Stimulated activated CD8-positive, alpha-beta memory T cell treated with anti-CD3 and anti-CD28 coated beads, Interleukin-7, amount 100 ng/mL, for 1 hour (primary cell): ENCODE results near the gene CACNG3.
A peak's percentile ranks its signal among the peaks of the same experiment; 100 is the strongest.
"Not testable (repeated sequence)": the region's sequence is repeated elsewhere in the genome, so short reads cannot be mapped to it uniquely, and the experiment has no call there.

Experiments used
- DNase-seq, 2 donors: peaks; one replicate each; pipeline ENCODE4 v3.0.0-alpha.2; 2020; ENCODE audit warnings: low read depth in 2 of 2

CACNG3 gene

DNA sequence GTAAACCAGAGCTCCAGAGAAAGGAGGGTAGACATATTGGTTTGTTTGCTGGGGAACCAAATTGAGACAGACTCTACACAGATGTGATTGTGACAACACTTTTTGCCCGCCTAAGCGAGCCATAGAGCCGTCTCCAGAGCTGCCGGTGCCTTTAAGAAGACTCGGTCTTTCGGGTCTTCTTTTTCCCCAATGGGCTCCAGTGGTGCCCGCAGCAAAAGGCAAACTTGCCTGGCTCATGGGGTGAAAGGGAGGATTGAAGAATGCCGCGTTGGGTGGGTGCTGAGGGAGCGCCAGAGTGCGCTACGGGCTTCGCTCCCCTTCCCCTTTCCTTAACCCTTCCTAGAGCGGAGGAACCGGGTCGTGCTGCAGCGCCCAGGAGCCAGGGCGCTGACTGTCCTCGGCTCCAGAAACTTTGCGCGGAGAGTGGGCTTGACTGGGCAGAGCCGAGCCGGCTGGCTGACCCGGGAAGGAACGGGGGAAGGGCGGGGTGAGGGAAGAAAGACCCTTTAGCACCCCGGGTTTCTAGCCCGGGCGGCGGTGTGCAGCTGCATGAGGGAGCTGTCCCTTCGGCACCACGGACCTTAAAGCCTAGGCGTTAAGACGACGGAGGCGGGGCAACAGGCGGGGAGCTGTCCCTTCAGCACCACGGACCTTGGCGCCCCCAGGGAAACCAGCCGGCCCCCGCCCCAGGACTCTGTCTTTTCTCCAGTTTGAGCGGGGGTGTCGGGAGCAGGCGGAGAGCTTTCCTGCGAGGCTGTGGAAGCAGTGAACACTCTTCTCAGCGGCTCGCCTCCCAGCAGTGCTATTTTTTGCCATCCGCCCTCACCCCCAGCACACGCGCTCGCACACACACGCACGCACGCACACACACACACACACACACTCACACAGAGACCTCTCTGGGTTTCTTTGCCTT, at the start of gene CACNG3:
TSS of gene CACNG3 (plus strand) at position 880 of the 916 bp plus-strand sequence. CDS start 420 bp downstream, outside the sequence.
- DNase-seq: peak in 1 of 2 donors; percentile 13

DNA sequence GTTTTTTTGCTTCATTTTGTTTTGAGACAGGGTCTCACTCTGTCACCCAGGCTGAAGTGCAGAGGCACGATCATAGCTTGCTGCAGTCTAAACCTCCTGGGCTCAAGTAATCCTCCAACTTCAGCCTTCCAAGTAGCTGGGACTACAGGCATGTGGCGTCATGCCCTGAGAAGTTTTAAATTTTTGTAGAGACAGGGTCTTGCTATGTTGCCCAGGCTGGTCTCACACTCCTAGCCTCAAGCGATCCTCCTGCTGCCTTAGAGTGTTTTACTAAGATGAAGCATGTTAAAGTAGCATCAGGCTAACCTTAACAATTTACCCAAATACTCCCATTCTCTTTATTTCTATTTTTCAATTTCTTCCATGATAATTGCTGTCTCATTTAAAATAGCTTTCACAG, 49.2 kb upstream of the CACNG3 start:
- no peak for DNase-seq

DNA sequence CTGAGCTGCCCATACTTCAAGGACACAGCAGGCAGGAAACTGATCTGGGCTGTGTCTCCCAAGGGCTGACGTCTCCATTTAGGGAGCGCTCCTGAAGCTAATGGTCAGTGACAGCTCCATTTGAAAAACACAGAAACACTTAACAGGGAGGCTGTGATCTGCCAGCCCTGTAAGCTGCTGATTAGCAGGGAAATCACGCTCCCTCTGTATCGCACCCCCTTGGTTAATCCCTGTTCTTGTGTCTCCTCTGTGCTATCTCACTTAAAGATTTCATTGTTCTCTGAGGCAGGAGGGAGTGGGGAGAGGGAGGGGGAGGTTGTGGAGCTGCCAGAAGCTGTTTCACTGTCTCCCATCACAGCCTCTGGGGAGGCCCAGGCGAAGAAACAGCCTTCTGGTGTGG, 47.4 kb upstream of the CACNG3 start:
- DNase-seq: no peak

DNA sequence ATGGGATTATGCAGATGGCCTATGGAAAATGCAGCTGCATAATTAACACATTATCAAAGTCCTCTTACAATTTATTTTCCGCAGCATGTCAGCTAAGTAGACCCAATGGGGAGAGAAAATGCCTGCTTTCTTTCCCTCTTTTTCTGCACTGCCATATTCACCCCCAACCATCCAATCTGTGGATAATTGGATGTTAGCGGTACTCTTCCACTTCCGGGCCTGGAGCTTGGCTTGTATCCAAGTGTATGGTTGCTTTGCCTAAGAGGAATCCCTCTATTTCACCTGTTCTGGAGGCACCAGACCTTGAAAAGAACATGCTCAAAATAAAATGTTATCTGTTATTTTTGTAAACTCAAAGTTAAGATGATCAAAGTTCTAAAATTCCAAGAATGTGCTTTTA, 41.1 kb upstream of the CACNG3 start:
- DNase-seq: no peak

DNA sequence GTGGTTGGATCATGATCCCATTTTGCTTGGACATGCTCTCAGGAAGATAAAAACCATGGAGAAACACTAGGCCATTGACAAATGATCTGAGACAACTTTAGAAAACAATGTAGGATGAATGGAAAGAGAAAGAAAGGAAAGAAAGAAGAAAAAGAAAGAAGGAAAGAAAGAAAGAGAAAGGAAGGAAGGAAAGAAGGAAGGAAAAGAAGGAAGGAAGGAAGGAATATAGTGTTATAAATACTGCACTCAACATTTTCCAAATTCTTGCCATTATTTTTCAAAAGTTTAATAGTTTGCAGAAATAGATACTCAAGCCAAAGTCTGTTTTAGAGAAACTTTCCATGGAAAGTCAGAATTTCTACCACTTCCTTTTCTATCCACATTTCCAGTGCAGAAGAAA, 39.2 kb upstream of the CACNG3 start:
- DNase-seq: no peak

DNA sequence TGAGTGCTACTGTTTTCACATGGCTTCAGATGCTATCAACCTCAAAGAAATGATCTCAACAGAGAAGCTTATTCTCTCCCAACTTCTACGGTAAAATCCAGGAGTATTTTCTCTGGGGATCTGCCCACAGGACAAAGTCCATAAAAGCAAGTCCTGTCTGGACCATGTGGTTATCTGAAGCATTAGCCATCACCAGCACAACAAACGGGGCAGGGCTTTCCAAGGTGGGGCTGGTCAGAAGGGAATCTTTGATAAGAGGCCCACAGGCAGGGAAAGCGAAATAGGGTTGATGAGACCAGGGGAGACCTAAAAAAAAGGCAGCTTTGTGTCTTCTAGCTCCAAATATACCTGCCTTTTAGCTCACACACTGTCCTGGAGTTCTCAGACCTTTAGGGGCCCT, 38.7 kb upstream of the CACNG3 start:
- no peak for DNase-seq

DNA sequence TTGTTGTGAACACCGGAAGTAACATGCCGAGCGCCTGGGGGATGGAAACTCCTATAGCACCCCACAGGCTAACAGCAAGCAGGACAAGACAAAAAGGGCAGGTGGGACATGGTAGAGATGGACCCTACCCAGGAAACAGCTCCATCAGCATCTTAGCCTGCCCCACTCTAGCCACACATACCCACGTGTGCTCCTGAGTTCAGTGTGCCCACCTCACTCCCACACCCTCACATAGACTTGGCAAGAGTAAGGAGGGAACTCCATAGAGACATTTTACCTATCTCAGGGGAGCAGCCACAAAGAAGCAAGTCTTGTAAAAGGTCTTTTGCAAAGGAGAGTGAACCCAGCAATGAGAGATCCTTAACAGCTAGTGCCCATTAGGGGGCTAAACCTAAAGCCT, 37.8 kb upstream of the CACNG3 start:
- no peak for DNase-seq

DNA sequence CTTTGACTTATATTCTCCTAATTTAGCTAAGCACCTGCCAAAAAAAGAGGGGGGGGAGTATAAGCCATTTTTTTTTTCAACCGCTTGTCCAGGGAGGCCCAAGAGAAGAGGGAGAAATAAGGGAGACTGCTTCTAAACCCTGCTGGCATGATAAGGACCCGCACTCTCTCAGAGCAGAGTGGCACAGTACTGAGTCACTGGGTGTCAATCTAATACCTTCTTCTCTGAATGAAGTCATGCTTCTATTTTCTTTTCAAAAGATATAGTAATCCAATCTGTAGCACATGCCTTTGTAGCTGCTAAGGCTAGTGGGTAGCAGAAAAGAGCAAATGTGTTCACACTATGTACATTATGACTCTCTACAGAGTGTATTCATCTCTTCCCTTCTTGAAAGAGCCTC, 34.9 kb upstream of the CACNG3 start:
- DNase-seq: no peak

DNA sequence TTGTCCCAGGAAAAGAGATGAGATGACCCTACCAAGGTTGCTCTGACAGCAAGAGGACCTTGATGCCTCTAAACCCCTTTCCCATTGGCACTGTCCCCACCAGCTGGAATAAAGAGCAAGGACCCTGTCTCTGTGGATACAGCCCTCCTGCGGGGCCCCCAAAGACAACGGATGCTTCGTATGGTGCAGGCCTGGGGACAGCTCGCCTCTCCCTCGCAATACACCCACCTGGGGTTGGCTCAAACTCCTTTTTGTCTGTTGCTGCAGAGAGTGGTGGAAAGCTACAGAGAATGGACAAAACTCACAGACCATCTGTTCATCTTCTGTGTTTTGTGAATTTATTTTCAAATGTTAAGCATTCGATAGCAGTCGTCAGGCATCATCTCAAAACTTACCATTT, 27.6 kb upstream of the CACNG3 start:
- DNase-seq: no peak

DNA sequence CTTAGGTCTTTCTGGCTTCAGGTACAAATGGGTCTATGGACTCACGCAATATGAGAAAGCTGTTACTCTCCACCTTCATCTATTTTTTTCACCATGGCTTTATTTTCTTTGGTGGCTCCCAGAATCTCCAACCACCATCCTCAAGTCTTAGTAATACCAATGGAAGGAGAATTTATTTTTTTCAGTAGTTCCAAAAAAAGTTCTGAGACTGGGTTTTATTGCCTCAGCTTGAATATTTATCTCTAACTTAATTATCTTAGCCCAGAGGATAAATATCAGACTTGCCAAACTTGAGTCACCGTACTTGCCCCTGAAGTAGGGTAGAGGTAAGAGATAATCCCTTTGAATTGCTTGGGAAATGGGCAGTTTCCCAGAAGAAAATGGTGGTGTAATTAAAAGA, 23.2 kb upstream of the CACNG3 start:
- no peak for DNase-seq

DNA sequence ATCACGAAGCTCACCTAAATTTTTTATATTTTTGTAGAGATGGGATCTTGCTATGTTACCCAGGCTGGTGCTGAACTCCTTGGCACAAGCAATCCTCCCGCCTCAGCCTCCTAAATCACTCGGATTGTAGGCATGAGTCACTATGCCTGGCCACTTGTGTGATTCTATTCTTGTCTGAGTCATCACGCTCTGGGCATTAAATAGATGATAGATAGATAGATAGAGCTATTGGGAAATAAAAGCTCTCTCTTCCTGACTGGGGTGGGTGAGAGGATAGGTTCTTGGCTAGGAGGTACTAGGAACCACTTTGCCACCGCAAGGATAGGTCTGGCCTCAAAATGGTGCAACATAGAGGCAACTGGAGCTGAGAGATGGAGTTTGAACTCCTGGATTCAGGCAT, 21.4 kb upstream of the CACNG3 start:
- no peak for DNase-seq

DNA sequence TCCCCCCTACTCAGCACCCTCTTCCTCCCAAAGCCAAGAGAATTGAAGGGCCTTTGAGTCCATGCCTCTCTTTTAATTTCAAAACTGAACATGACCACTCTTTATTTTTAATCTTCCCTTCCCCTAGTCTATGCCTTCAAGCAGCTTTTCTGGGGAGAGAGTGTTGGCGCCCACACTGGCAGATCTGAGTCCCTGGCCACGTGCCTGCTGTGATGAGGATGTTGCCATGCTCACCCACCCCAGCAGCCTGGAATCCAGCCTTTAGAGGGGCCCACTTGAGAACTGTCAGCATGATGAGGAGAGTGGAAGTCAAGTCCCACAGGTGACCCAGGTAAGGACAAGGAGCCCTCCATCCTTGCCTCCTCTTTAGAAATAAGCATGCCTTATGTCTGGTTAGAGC, 20.3 kb upstream of the CACNG3 start:
- DNase-seq: no peak

DNA sequence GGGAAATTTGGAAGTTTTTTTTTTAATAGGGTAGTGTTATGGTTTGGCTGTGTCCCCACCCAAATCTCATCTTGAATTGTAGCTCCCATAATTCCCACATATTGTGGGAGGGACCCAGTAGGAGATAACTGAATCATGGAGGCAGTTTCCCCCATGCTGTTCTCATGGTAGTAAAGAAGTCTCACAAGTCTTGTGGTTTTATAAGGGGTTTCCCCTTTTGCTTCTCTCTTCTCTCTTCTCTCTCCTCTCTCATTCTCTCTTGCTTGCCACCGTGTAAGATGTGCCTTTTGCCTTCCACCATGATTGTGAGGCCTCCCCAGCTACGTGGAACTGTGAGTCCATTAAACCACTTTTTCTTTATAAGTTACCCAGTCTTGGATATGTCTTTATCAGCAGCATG, 17.3 kb upstream of the CACNG3 start:
- not testable (repeated sequence) for DNase-seq

DNA sequence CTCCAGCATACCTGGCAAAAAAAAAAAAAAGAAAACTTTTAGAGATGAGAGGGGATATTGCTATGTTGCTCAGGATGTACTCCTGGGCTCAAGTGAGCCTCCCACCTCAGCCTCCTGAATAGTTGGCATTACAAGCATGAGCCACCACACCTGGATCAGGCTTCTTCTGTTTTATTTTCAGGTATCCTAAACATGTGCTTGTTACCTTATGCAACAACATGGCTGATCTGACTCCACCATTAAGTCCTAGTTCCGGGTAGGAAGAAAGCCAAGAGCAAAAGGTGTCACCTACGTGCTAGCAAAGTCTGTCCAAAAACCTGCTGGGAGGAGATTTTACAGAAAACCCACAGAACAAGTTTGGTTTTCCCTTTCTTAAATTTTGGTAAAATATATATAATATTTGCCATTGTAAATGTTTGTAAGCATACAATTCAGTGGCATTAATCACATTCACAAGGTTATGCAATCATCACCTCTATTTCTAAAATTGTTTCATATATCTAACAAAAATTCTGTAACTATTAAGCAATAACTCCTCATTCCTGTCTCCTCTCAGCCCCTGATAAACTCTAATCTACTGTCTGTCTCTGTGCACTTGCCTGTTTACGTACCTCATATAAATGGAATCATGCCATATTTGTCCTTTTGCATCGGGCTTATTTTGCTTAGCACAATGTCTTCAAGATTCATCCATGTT, 9.1 kb upstream of the CACNG3 start:
- DNase-seq: no peak

DNA sequence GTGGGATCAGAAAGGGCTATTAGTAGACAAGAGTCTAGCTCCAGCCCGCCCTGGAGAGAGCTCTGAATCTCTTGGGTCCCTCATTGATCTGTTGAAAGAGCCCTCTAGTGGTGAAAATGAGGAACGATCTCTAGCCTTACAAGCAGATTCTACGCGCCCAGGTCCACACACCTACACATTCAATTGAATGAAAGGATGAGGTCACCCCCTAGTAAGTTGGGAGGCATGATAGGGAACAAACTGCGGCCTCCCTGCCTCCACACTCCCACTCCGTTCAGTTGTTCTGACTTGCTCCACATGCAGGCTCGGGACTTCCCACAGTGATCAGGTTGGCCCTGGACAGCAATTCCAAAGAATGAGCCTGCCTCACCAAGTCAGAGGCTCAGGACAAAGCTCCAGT, 2.9 kb upstream of the CACNG3 start:
- no peak for DNase-seq

DNA sequence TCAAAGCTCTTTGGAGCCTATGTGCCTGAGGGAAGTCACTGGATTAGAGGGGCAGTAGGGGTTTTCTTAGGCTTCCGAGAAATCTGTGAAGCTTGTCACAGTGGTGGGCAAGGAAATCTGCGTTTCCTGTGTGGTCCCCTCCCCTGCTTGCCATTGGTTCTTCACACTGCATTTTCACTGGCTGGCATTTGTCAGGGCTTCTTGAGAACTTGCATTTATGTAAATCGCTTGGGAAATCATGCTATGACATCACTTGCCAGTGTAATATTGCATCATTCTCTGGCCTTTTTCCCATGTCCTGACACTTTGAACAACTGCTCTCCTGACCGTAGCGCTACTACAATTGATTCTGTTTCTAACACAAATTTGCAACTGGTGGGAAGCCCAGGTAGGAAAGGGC, 1.8 kb downstream of the CACNG3 start:
- DNase-seq: no peak

DNA sequence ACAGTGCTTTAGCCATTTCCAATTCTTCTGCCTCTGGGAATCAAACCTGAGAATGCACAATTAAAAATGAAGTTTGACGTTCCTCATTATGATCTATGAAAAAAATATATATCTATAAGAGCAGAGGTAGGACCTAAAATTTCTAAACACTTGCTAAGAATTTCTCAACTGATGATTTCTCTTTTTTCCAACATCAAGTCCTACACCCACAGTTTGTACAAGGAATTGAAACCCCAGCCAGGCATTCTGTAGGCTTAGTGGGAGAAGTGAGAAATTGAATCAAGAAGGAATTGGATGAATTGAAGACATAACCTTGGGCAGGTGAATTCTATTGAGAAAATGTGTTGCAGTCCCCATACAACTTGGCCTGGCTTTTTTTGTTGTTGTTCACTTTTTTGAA, 2.7 kb downstream of the CACNG3 start:
- DNase-seq: no peak

DNA sequence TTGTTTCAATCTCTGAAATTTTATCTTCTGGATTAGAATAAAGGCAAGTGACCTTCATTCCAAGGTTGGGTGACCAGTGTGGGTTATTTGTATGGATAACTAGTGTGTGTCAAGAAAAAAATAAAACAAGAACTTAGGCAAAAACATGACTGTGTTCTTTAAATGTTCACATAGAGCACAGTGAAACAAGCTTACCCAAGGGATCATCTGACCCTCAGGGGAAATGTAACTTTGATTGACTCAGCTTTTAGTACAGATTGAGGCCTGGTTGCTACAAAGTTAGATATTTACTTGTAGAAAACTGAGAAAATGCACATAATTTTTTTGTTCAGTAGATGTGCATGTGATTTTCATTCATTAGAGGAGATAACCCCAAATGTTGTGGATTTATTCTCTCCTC, 6.7 kb downstream of the CACNG3 start:
- DNase-seq: no peak

DNA sequence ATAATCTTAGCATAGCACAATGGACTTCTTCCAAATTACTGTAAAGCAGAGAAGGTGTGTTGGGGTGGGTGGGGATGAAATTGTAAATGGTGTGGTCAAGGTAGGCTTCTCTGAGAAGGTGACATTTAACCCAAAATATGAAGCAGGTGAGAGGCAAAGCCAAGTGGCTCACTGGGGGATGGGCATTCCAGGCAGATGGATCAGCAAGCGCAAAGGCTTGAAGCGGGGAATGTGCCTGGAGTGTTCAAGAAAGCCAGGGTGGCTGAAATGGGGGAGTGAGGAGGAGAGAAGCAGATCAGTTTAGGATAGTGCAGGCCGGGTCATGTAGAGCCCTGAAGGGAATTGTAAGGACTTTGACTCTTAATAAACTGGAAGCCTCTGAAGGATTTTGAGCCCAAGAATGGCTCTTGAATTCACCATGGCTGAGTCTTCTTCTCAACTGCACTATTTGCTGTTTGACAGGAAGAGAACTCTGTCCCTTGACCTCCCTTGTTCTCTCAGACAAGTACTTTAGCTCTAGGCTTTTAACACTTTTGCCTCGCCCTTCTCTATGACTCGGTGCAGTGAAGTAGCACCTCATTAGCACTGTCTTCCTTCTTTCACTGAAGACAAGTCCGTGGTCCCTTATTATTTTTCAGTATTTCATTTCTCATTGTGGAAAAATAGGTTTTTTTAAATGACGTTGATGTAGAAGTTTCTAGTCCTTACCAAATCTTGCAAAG, 14.7 kb downstream of the CACNG3 start:
- no peak for DNase-seq

DNA sequence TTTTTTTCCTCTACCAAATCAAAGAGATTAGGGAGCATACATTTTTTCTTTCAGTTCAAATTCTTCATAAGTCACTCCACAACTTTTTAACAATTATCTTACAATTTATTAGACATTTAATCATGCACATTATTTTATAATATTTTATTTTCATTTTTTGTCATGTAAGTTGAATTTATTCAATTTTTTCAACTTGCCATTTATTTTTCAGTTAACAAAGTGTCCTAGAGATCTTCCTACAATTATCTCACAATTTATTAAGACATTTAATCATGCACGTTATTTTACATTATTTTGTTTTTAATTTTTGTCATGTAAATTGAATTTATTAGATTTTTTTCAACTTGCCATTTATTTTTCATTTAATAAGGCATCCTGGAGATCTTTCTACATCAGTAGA, 16.2 kb downstream of the CACNG3 start:
- no peak for DNase-seq

DNA sequence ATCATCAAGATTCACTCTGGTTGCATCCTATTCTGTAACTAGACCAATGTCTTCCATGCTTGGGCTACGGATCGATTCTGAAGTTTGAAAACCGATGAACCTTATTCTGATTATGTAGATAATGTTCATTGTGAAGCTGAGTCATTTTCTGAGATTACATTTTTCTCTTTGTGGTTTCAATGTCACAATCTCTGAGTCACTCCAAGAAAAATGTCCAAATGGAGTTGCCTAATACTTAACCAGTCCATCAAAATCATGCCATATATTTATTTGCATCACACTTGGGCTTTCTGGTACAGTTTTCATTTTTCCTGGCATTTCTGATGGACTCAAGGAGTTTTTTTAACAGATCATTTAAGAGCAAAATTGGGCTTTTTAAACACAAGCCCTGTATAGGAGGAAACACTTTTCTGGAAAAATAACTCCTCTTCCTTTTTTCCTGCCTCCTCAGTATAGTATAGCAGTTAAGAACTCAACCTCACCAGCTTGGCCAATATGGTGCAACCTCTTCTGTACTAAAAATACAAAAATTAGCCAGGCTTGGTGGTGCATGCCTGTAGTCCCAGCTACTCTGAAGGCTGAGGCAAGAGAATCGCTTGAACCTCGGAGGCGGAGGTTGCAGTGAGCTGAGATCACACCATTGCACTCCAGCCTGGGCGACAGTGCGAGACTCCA, 17.5 kb downstream of the CACNG3 start:
- no peak for DNase-seq

DNA sequence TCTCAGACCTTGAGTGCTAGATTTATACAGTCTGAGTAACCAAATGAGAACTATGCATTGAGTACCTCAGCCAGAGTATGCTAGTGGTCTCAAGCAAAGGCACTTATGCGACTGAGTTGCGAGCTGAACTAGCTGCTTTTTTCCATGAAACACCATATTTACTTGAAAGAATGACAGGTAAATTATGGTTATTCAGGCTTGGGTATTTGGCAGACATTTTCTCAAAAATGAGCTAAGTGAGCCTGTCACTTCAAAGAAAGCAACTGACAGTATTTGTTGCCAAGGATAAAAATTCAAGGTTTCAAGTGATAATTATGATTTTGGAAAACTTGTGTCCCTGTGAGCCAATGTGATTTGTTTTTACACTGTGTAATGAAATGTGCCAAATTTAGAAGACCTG, 19.3 kb downstream of the CACNG3 start:
- DNase-seq: no peak
